IMR-90 (cell line): ENCODE measurements around the gene ZBTB48. TPM values are rescaled to one million over a fixed set of nuclear protein-coding genes. Genes with fewer than 3 reads are reported as not detected.

Source experiments
- ATAC-seq: fragments of 200-7000 bp; cut with Tn5 transposase; 2 replicates; pipeline ENCODE4 v1.9.1; 2020; ENCODE audit warnings: low read depth, mild to moderate bottlenecking, moderate library complexity
- BruUV-seq: library from RNA; stranded (reverse); fragments of 400-500 nt; replicated peaks from 2 replicates; lab custom pipeline; 2021; lab: Mats Ljungman, UMichigan
- CTCF ChIA-PET: fragments of 300-600 bp; formaldehyde crosslinking; extraction: SDS; loops from one replicate; lab custom pipeline; 2021; ENCODE audit warnings: antibody characterized with exemption; lab: Yijun Ruan, JAX
- POLR2A ChIA-PET: fragments of 300-600 bp; sonication (Branson Sonifier 250); formaldehyde crosslinking; loops from one replicate; lab custom pipeline; 2022; ENCODE audit warnings: antibody characterized with exemption; ENCODE audit not compliant: unreplicated experiment; lab: Charles Lee
- DNase-seq: peaks from one replicate; pipeline ENCODE4 v3.0.0; 2013
- H2AFZ ChIP-seq: replicated peaks from 2 replicates; pipeline ENCODE3; 2013; ENCODE audit warnings: low read length, mild to moderate bottlenecking; ENCODE audit not compliant: poor library complexity
- H2AK5ac ChIP-seq: 2 replicates; pipeline ENCODE4 v1.6.1; 2013; ENCODE audit warnings: low read depth, low read length, inconsistent platforms
- H2AK9ac ChIP-seq: replicated peaks from 2 replicates; pipeline ENCODE3; 2013; ENCODE audit warnings: mild to moderate bottlenecking, low read depth, low read length, moderate library complexity; ENCODE audit not compliant: poor library complexity
- H2BK120ac ChIP-seq: 2 replicates; pipeline ENCODE4 v1.6.1; 2013; ENCODE audit warnings: low read depth, low read length, inconsistent platforms
- H2BK15ac ChIP-seq: 3 replicates; pipeline ENCODE4 v1.6.1; 2013; ENCODE audit warnings: low read depth, low read length, inconsistent platforms
- H2BK20ac ChIP-seq: 2 replicates; pipeline ENCODE4 v1.6.1; 2013; ENCODE audit warnings: low read depth, mild to moderate bottlenecking, inconsistent platforms, low read length, moderate library complexity
- H2BK5ac ChIP-seq: 2 replicates; pipeline ENCODE4 v1.6.1; 2013; ENCODE audit warnings: mild to moderate bottlenecking, low read depth, low read length, inconsistent platforms; ENCODE audit not compliant: poor library complexity, severe bottlenecking
- H3K14ac ChIP-seq: replicated peaks from 2 replicates; pipeline ENCODE4 v1.6.1; 2013; ENCODE audit warnings: low read depth, low read length, inconsistent platforms
- H3K18ac ChIP-seq: 2 replicates; pipeline ENCODE4 v1.6.1; 2013; ENCODE audit warnings: low read depth, low read length, control low read depth
- H3K23ac ChIP-seq: 2 replicates; pipeline ENCODE4 v1.6.1; 2013; ENCODE audit warnings: low read depth, low read length, inconsistent platforms
- H3K27ac ChIP-seq: 2 replicates; pipeline ENCODE4 v1.5.1; 2013; ENCODE audit warnings: mild to moderate bottlenecking, control low read depth, low read length; ENCODE audit not compliant: insufficient read depth
- H3K27me3 ChIP-seq: 2 replicates; pipeline ENCODE4 v1.6.1; 2013; ENCODE audit warnings: low read length; ENCODE audit not compliant: control insufficient read depth, insufficient read depth
- H3K36me3 ChIP-seq: 2 replicates; pipeline ENCODE4 v1.6.1; 2013; ENCODE audit warnings: low read length, mixed read lengths; ENCODE audit not compliant: control insufficient read depth, insufficient read depth
- H3K4ac ChIP-seq: 2 replicates; pipeline ENCODE4 v1.6.1; 2013; ENCODE audit warnings: low read depth, low read length, inconsistent platforms
- H3K4me1 ChIP-seq: 2 replicates; pipeline ENCODE4 v1.6.1; 2013; ENCODE audit warnings: low read length, mixed read lengths; ENCODE audit not compliant: control insufficient read depth, insufficient read depth
- H3K4me2 ChIP-seq: 2 replicates; pipeline ENCODE4 v1.6.1; 2013; ENCODE audit warnings: low read depth, mild to moderate bottlenecking, control low read depth, low read length, moderate library complexity
- H3K4me3 ChIP-seq: 2 replicates; pipeline ENCODE4 v1.5.1; 2013; ENCODE audit warnings: low read depth, mild to moderate bottlenecking, control low read depth, low read length, moderate library complexity; ENCODE audit not compliant: insufficient read depth
- H3K56ac ChIP-seq: 2 replicates; pipeline ENCODE4 v1.6.1; 2013; ENCODE audit warnings: low read length, inconsistent platforms; ENCODE audit not compliant: insufficient read depth; ENCODE audit errors: extremely low read depth
- H3K79me1 ChIP-seq, 2 experiments: 2 replicates each; pipeline ENCODE4 v1.6.1; 2013; ENCODE audit warnings: low read length in 2 of 2, inconsistent platforms in 1 of 2, low read depth in 1 of 2
- H3K9ac ChIP-seq: 2 replicates; pipeline ENCODE4 v1.6.1; 2013; ENCODE audit warnings: low read depth, low read length, control low read depth
- H3K9me1 ChIP-seq: 2 replicates; pipeline ENCODE4 v1.6.1; 2013; ENCODE audit warnings: low read length, inconsistent platforms; ENCODE audit not compliant: insufficient read depth
- H3K9me3 ChIP-seq: 2 replicates; pipeline ENCODE4 v1.6.1; 2013; ENCODE audit warnings: low read length; ENCODE audit not compliant: control insufficient read depth, insufficient read depth
- H4K20me1 ChIP-seq: 2 replicates; pipeline ENCODE4 v1.6.1; 2013; ENCODE audit warnings: low read length, inconsistent platforms; ENCODE audit not compliant: insufficient read depth
- H4K5ac ChIP-seq: 2 replicates; pipeline ENCODE4 v1.6.1; 2013; ENCODE audit warnings: mild to moderate bottlenecking, low read depth, low read length, control low read depth
- H4K8ac ChIP-seq, 2 experiments: 2 replicates each; pipeline ENCODE4 v1.6.1; 2013; ENCODE audit warnings: low read depth in 2 of 2, low read length in 2 of 2, control low read depth in 1 of 2, inconsistent platforms in 1 of 2
- H4K91ac ChIP-seq: 2 replicates; pipeline ENCODE4 v1.6.1; 2013; ENCODE audit warnings: low read depth, low read length, inconsistent platforms; ENCODE audit not compliant: insufficient read depth
- CEBPB ChIP-seq: IDR thresholded peaks from 2 replicates; pipeline ENCODE4 v1.6.1; 2012; ENCODE audit warnings: low read depth, low read length, improper control_type of control experiment
- ELK1 ChIP-seq: fragments of 150-350 bp; IDR thresholded peaks from 2 replicates; pipeline ENCODE4 v1.6.1; 2016; ENCODE audit warnings: low read depth, mild to moderate bottlenecking, low read length, moderate library complexity, borderline replicate concordance
- FOS ChIP-seq: fragments of 150-350 bp; IDR thresholded peaks from 2 replicates; pipeline ENCODE4 v1.6.1; 2016; ENCODE audit warnings: low read depth, low read length
- MAFK ChIP-seq: IDR thresholded peaks from 2 replicates; pipeline ENCODE4 v1.6.1; 2012; ENCODE audit warnings: low read depth, low read length, improper control_type of control experiment
- POLR2A ChIP-seq: IDR thresholded peaks from 2 replicates; pipeline ENCODE4 v1.6.1; 2012; ENCODE audit warnings: mild to moderate bottlenecking, low read depth, low read length
- WGBS, 2 experiments: methylation state at CpG; one replicate each; pipeline versions ENCODE4 v1.1.5 to v1.1.7; 2013; ENCODE audit warnings: missing lambda C conversion rate in 2 of 2; ENCODE audit not compliant: insufficient read length in 1 of 2; ENCODE audit errors: extremely low coverage in 2 of 2; 5-methylcytosine and 5-hydroxymethylcytosine counted together
- dilution Hi-C: fragments of 300-500 bp; cut with HindIII; formaldehyde crosslinking; loops from one replicate; pipeline ENCODE4 v1.14.3; 2018; ENCODE audit warnings: low sequenced_read_pairs; ENCODE audit not compliant: unreplicated experiment
- in situ Hi-C: fragments of 300-500 bp; cut with MboI; formaldehyde crosslinking; loops from 3 replicates; pipeline ENCODE4 v1.14.3; 2019; ENCODE audit warnings: low sequenced_read_pairs, inconsistent platforms, mixed read lengths
- intact Hi-C: fragments of 100-400 bp; cut with micrococcal nuclease; formaldehyde crosslinking; loops from 2 replicates; pipeline ENCODE4 v1.10.0; 2022
- polyA plus RNA-seq, 3 experiments: library from polyadenylated mRNA; depleted of rRNA; stranded (reverse); fragments of >200 nt; gene quantifications; 2 replicates each; pipeline ENCODE4 v1.2.3, GENCODE V29; 2012; ENCODE audit warnings: low replicate concordance in 1 of 3
- total RNA-seq: library from RNA; depleted of rRNA; stranded (reverse); fragments of >200 nt; gene quantifications from 2 replicates; pipeline ENCODE4 v1.2.3, GENCODE V29; 2012

The ZBTB48 gene
- total and polyA plus RNA-seq, 2 of the 4 experiments (the other 2 are of a cell fraction), result 9.3 to 17.5 TPM

GRCh38 chr1:6631058-6631457 is 51.3 kb downstream of the ZBTB48 start:
- dilution Hi-C loops (no loop called here), intact Hi-C loops (no loop called here), in situ Hi-C loops (no loop called here)
- no peak overlapping the region for H3K4me3 ChIP-seq
- WGBS, 2 experiments, result no CpG with 5 or more reads among the region's 8 CpGs
- no peak overlapping the region for H2BK120ac ChIP-seq
- no peaks in the 10 kb centered on the region for H3K9me3 ChIP-seq
- H4K91ac ChIP-seq, result no peak overlapping the region
- ATAC-seq, result no peak
- no peak overlapping the region for H3K23ac ChIP-seq
- H3K9ac ChIP-seq, result no peak overlapping the region
- no peak overlapping the region for H3K14ac ChIP-seq
- TF ChIP-seq FOS (no peak), CEBPB (no peak), ELK1 (no peak), POLR2A (no peak), MAFK (no peak)
- H2BK5ac ChIP-seq, result no peak overlapping the region
- H3K4me1 ChIP-seq, result peaks cover 2% of the 10 kb centered on the region
- H4K20me1 ChIP-seq, result peaks cover 28% of the 10 kb centered on the region
- no peak overlapping the region for H2BK15ac ChIP-seq
- no peak overlapping the region for H3K56ac ChIP-seq
- no peak for DNase-seq
- peaks cover 3% of the 10 kb centered on the region; the same call in 1 of the 2 replicates for H3K9me1 ChIP-seq
- H3K27me3 ChIP-seq, result no peaks in the 10 kb centered on the region
- no peak overlapping the region for H3K27ac ChIP-seq
- peaks cover 17 to 46% of the 10 kb centered on the region in 2 experiments for H3K79me1 ChIP-seq
- H2AK5ac ChIP-seq, result no peak overlapping the region
- CTCF ChIA-PET, result interaction anchor here (0.6 kb wide), 1 partner anchor 218 kb away, joined by 3 read pairs; no protein-coding TSS in a partner anchor
- no peak overlapping the region for H3K4ac ChIP-seq
- H2AFZ ChIP-seq, result no peak overlapping the region
- H3K4me2 ChIP-seq, result no peak overlapping the region
- H3K18ac ChIP-seq, result no peak overlapping the region
- H4K8ac ChIP-seq, result no peak overlapping the region
- H3K36me3 ChIP-seq, result peaks cover 64% of the 10 kb centered on the region
- H4K5ac ChIP-seq, result no peak overlapping the region
- H2AK9ac ChIP-seq, result no peak overlapping the region
- no TSS peak for BruUV-seq
- no peak overlapping the region for H2BK20ac ChIP-seq
- POLR2A ChIA-PET, result no interaction called here
